Activated naive CD8-positive, alpha-beta T cell treated with anti-CD3 and anti-CD28 coated beads for 36 hours (primary cell): ENCODE measurements around the gene HERC3. TPM values are rescaled to one million over a fixed set of nuclear protein-coding genes. Genes with fewer than 3 reads are reported as not detected.
A peak's percentile ranks its signal among the peaks of the same experiment; 100 is the strongest.

Experiments used
- DNase-seq: peaks from one replicate; pipeline ENCODE4 v3.0.0; 2021
- H3K27ac Mint-ChIP-seq: one replicate; pipeline ENCODE4 v1.8.0; 2022; ENCODE audit warnings: mild to moderate bottlenecking, moderate library complexity, mixed read lengths
- H3K27me3 Mint-ChIP-seq: one replicate; pipeline ENCODE4 v1.8.0; 2022; ENCODE audit warnings: mild to moderate bottlenecking, mixed read lengths
- H3K36me3 Mint-ChIP-seq: one replicate; pipeline ENCODE4 v1.8.0; 2021; ENCODE audit warnings: mild to moderate bottlenecking, mixed read lengths
- H3K4me1 Mint-ChIP-seq: one replicate; pipeline ENCODE4 v1.8.0; 2021; ENCODE audit warnings: mixed read lengths
- H3K4me3 Mint-ChIP-seq: one replicate; pipeline ENCODE4 v1.8.0; 2022; ENCODE audit warnings: mild to moderate bottlenecking, moderate library complexity, mixed read lengths
- H3K9me3 Mint-ChIP-seq: one replicate; pipeline ENCODE4 v1.8.0; 2022; ENCODE audit warnings: mixed read lengths
- total RNA-seq, 2 experiments: library from RNA; stranded (reverse); gene quantifications; one replicate each; pipeline ENCODE4 v1.2.3, GENCODE V29; 2021

The HERC3 gene
- total RNA-seq, 2 experiments from 2014 or later, result 39.4 to 42.6 TPM

GRCh38 chr4:88661739-88662138, 69.5 kb downstream of the HERC3 start:
- no peaks in the 10 kb centered on the region for H3K27me3 Mint-ChIP-seq
- H3K36me3 Mint-ChIP-seq, result peaks cover 12% of the 10 kb centered on the region
- H3K4me3 Mint-ChIP-seq, result no peak overlapping the region
- H3K4me1 Mint-ChIP-seq, result peaks cover 16% of the 10 kb centered on the region
- DNase-seq, result no peak
- peak overlapping the region; percentile 34 for H3K27ac Mint-ChIP-seq
- no peaks in the 10 kb centered on the region for H3K9me3 Mint-ChIP-seq

- Mint-ChIP-seq H3K27me3 (no peaks in the 10 kb centered on the region), H3K4me1 (peaks cover 11% of the 10 kb centered on the region), H3K9me3 (no peaks in the 10 kb centered on the region), H3K36me3 (peaks cover 8% of the 10 kb centered on the region), H3K4me3 (no peak overlapping the region), H3K27ac (no peak overlapping the region)
- DNase-seq, result peak; percentile 8
Measured at GRCh38 chr4:88672987-88673386, 80.7 kb downstream of the HERC3 start.

GRCh38 chr4:88673886-88674285, 81.6 kb downstream of the HERC3 start:
- no peaks in the 10 kb centered on the region for H3K9me3 Mint-ChIP-seq

GRCh38 chr4:88674565-88674964, 82.3 kb downstream of the HERC3 start:
- Mint-ChIP-seq H3K27ac (no peak overlapping the region), H3K27me3 (no peaks in the 10 kb centered on the region), H3K4me3 (no peak overlapping the region), H3K9me3 (no peaks in the 10 kb centered on the region), H3K36me3 (peaks cover 22% of the 10 kb centered on the region), H3K4me1 (peaks cover 11% of the 10 kb centered on the region)
- no peak for DNase-seq

More at GRCh38 chr4:88673886-88674285, 81.6 kb downstream of the HERC3 start:
- no peak for DNase-seq
- Mint-ChIP-seq H3K27me3 (no peaks in the 10 kb centered on the region), H3K27ac (no peak overlapping the region), H3K36me3 (peaks cover 15% of the 10 kb centered on the region), H3K4me3 (no peak overlapping the region), H3K4me1 (peaks cover 11% of the 10 kb centered on the region)

GRCh38 chr4:88674979-88675378, 82.7 kb downstream of the HERC3 start:
- H3K27me3 Mint-ChIP-seq, result no peaks in the 10 kb centered on the region
- no peak overlapping the region for H3K4me3 Mint-ChIP-seq
- no peaks in the 10 kb centered on the region for H3K9me3 Mint-ChIP-seq
- H3K4me1 Mint-ChIP-seq, result peaks cover 11% of the 10 kb centered on the region
- peaks cover 26% of the 10 kb centered on the region for H3K36me3 Mint-ChIP-seq
- DNase-seq, result no peak
- no peak overlapping the region for H3K27ac Mint-ChIP-seq

- no peaks in the 10 kb centered on the region for H3K9me3 Mint-ChIP-seq
- H3K4me1 Mint-ChIP-seq, result peaks cover 11% of the 10 kb centered on the region
Measured at GRCh38 chr4:88675543-88675942, 83.3 kb downstream of the HERC3 start.

GRCh38 chr4:88681209-88681608, 88.9 kb downstream of the HERC3 start:
- peaks cover 5% of the 10 kb centered on the region for H3K4me1 Mint-ChIP-seq
- no peak overlapping the region for H3K27ac Mint-ChIP-seq
- no peaks in the 10 kb centered on the region for H3K9me3 Mint-ChIP-seq
- peaks cover 55% of the 10 kb centered on the region for H3K36me3 Mint-ChIP-seq
- H3K27me3 Mint-ChIP-seq, result no peaks in the 10 kb centered on the region
- H3K4me3 Mint-ChIP-seq, result no peak overlapping the region
- DNase-seq, result no peak

More at GRCh38 chr4:88675543-88675942, 83.3 kb downstream of the HERC3 start:
- H3K4me3 Mint-ChIP-seq, result no peak overlapping the region
- peaks cover 27% of the 10 kb centered on the region for H3K36me3 Mint-ChIP-seq
- DNase-seq, result no peak
- no peaks in the 10 kb centered on the region for H3K27me3 Mint-ChIP-seq
- H3K27ac Mint-ChIP-seq, result no peak overlapping the region

GRCh38 chr4:88690355-88690754, 98.1 kb downstream of the HERC3 start:
- no peak overlapping the region for H3K27ac Mint-ChIP-seq
- peaks cover 13% of the 10 kb centered on the region for H3K36me3 Mint-ChIP-seq
- H3K4me3 Mint-ChIP-seq, result no peak overlapping the region
- no peak for DNase-seq
- peaks cover 3% of the 10 kb centered on the region for H3K4me1 Mint-ChIP-seq
- no peaks in the 10 kb centered on the region for H3K27me3 Mint-ChIP-seq
- no peaks in the 10 kb centered on the region for H3K9me3 Mint-ChIP-seq

- Mint-ChIP-seq H3K36me3 (peaks cover 25% of the 10 kb centered on the region), H3K27ac (no peak overlapping the region), H3K9me3 (no peaks in the 10 kb centered on the region), H3K4me1 (peaks cover 10% of the 10 kb centered on the region), H3K27me3 (no peaks in the 10 kb centered on the region), H3K4me3 (no peak overlapping the region)
- DNase-seq, result no peak
Measured at GRCh38 chr4:88693792-88694191, 101.5 kb downstream of the HERC3 start.

- H3K9me3 Mint-ChIP-seq, result no peaks in the 10 kb centered on the region
- H3K4me1 Mint-ChIP-seq, result peaks cover 10% of the 10 kb centered on the region
- H3K36me3 Mint-ChIP-seq, result peaks cover 19% of the 10 kb centered on the region
- H3K27ac Mint-ChIP-seq, result peak overlapping the region; percentile 84
- DNase-seq, result no peak
- no peaks in the 10 kb centered on the region for H3K27me3 Mint-ChIP-seq
- H3K4me3 Mint-ChIP-seq, result peak overlapping the region; percentile 85
Measured at GRCh38 chr4:88696630-88697029, 104.3 kb downstream of the HERC3 start.

GRCh38 chr4:88697141-88697540, 104.9 kb downstream of the HERC3 start:
- Mint-ChIP-seq H3K27me3 (no peaks in the 10 kb centered on the region), H3K36me3 (peaks cover 19% of the 10 kb centered on the region), H3K27ac (peak overlapping the region; percentile 84), H3K9me3 (no peaks in the 10 kb centered on the region), H3K4me3 (peak overlapping the region; percentile 85), H3K4me1 (peaks cover 10% of the 10 kb centered on the region)
- peak; percentile 5 for DNase-seq

GRCh38 chr4:88697588-88698329, 105.5 kb downstream of the HERC3 start, which contains the start of gene NAP1L5:
NAP1L5 (minus strand) TSS chr4:88697829; CDS start chr4:88697754, 75 bp downstream.
- H3K9me3 Mint-ChIP-seq, result no peaks in the 10 kb centered on the region
- peak; percentile 71 for DNase-seq
- H3K4me1 Mint-ChIP-seq, result peaks cover 10% of the 10 kb centered on the region
- no peaks in the 10 kb centered on the region for H3K27me3 Mint-ChIP-seq
- H3K4me3 Mint-ChIP-seq, result peak within 1 kb of the TSS; percentile 85
- H3K36me3 Mint-ChIP-seq, result peaks cover 19% of the 10 kb centered on the region
- peak within 1 kb of the TSS; percentile 84 for H3K27ac Mint-ChIP-seq

GRCh38 chr4:88698519-88698918, 106.2 kb downstream of the HERC3 start:
- Mint-ChIP-seq H3K9me3 (no peaks in the 10 kb centered on the region), H3K4me3 (peak overlapping the region; percentile 85), H3K4me1 (peaks cover 10% of the 10 kb centered on the region), H3K36me3 (peaks cover 19% of the 10 kb centered on the region), H3K27me3 (no peaks in the 10 kb centered on the region), H3K27ac (no peak overlapping the region)
- DNase-seq, result no peak

- no peak for DNase-seq
- Mint-ChIP-seq H3K4me3 (no peak overlapping the region), H3K36me3 (peaks cover 18% of the 10 kb centered on the region), H3K27ac (no peak overlapping the region), H3K9me3 (no peaks in the 10 kb centered on the region), H3K27me3 (no peaks in the 10 kb centered on the region), H3K4me1 (peaks cover 3% of the 10 kb centered on the region)
Measured at GRCh38 chr4:88702782-88703181, 110.5 kb downstream of the HERC3 start.

GRCh38 chr4:88705223-88705622, 112.9 kb downstream of the HERC3 start:
- Mint-ChIP-seq H3K4me3 (no peak overlapping the region), H3K9me3 (no peaks in the 10 kb centered on the region), H3K4me1 (no peaks in the 10 kb centered on the region), H3K36me3 (peaks cover 26% of the 10 kb centered on the region), H3K27ac (no peak overlapping the region), H3K27me3 (no peaks in the 10 kb centered on the region)
- no peak for DNase-seq
